Activated CD4-positive, alpha-beta T cell treated with anti-CD3 and anti-CD28 coated beads, Interleukin-2, Interleukin-4, amounts not matched to agents 100 ng/mL and 50 ng/mL, durations not matched to agents 16 hours and 8 hours (primary cell): ENCODE measurements around the gene DHX57.

ENCODE experiments used
- DNase-seq: peaks from one replicate; pipeline ENCODE4 v3.0.0-alpha.2; 2020; ENCODE audit warnings: low spot score

DHX57 gene

GRCh38 chr2:38750011-38750890 lies 125.5 kb downstream of the DHX57 start:
- peak; percentile 53 for DNase-seq

- DNase-seq, result peak; percentile 25
Measured at GRCh38 chr2:38748943-38749804, 126.6 kb downstream of the DHX57 start.

DNA sequence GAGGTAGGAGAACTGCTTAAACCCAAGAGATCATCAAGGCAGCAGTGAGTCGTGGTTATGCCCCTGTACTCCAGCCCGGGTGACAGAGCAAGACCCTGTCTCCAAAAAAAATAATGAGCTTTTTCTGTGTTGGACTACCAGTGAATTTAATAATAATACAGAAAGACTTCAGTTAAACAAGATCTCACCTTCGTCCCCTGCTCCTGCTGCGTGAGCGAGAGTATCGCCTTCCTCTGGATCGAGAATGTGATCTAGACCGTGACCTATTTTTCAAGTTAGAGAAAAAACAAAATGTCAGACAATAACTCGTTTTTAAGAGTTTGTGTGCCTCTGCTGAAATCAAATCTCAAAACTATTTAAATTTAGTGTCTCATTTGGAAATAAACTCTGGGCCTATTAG lies 127.3 kb downstream of the DHX57 start:
- no peak for DNase-seq

- no peak for DNase-seq
Measured at GRCh38 chr2:38747819-38748218, 127.9 kb downstream of the DHX57 start.
